ENCODE results near the gene IGF1.

DNA sequence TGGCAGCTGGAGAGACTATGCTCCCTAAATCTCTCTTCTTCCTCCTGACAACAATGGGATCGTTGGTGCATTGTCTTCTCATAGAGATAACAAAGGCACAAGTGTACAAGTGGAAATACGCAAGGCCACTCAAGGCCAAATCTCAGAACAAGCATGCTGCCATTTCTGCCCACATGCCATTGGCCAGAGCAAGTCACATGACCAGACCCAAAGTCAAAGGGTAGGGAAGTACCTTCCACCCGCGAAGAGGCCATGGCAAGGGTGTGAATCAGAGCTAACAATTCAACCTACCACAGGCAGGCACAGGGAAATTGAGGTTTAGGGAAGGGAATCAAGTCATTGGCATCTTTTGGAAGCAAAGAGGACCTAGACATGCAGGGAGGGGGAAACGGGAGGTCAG, 38.5 kb upstream of the IGF1 start:
- TF ChIP-seq, protein P1, sequence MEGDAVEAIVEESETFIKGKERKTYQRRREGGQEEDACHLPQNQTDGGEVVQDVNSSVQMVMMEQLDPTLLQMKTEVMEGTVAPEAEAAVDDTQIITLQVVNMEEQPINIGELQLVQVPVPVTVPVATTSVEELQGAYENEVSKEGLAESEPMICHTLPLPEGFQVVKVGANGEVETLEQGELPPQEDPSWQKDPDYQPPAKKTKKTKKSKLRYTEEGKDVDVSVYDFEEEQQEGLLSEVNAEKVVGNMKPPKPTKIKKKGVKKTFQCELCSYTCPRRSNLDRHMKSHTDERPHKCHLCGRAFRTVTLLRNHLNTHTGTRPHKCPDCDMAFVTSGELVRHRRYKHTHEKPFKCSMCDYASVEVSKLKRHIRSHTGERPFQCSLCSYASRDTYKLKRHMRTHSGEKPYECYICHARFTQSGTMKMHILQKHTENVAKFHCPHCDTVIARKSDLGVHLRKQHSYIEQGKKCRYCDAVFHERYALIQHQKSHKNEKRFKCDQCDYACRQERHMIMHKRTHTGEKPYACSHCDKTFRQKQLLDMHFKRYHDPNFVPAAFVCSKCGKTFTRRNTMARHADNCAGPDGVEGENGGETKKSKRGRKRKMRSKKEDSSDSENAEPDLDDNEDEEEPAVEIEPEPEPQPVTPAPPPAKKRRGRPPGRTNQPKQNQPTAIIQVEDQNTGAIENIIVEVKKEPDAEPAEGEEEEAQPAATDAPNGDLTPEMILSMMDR (IDR thresholded peaks at IDR 0.05): no peak
- TF ChIP-seq POLR2A (IDR thresholded peaks at IDR 0.05): no peak
